Fibroblast of skin of scalp (primary cell): Measurements from ENCODE around the gene LRRN2.
A peak's percentile ranks its signal among the peaks of the same experiment; 100 is the strongest.
"Not testable (repeated sequence)": the region's sequence is repeated elsewhere in the genome, so short reads cannot be mapped to it uniquely, and the experiment has no call there.

Source experiments
- DNase-seq: peaks from one replicate; pipeline ENCODE4 v3.0.0-alpha.2; 2013

Gene LRRN2

DNA sequence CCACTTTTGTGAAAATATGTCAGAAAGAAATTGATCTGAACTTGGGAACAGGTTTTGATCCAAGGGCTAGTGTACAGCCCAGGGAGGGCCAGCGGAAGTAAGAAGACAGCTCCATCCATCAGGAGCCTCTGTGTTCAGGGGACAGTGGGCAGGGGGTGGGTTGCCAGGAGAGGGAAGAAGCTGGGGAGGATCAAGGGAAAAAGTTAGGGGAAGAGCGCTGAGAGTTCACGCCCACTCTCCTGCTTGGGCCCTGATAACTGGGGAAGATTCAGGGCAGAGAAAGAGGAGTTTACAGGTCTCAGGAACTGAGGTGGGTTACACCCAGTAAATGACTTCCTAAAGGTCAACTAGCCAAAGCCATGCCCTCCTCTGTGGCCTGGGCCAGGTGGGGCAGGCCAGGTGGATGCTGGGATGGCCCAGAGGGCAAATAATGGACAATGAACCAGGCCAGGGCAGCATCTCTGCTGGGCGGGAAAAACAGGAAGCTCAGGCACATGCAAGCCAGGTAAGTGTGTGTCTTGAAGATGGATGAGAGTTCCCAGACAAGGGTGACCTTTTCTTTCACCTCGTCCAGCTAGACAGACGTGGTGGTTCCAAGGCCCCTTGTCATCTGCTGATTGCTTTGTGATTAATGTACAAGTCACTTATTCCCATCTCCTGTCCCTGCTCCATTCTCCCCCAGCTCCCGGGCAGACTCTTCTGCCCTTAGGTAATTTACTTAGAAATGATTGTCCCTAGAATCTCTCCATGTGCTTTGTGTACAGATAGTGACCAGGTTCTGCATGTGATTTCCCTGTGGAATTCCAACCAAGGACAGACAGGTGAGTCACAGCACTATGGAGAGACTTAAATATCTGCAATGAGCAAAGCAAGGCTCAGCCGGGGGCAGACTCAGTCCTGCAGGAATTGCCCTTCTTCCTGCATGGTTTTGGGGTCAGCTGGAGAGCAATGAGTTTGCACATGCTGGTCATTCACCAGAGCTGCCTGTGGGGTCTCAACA, 112.3 kb downstream of the LRRN2 start:
- peak; percentile 7 for DNase-seq

DNA sequence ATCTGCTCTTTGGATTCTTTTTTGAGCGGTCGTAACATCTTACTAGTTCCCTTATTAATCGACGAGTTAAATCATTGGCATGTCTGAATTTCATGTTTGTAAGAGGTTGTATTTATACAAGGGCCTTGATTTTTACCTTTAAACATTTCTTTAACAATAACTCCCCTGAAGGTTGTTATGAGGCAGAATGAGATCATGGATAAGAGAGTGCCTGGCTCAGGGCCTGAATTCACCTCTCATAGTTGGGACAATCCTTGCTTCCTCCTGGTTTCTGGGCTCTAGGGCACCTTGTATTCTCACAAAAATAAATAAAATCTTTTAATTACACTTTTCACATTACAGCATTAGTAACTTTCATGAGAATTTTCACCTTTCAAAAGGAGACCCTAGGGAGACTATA, 113.9 kb downstream of the LRRN2 start:
- DNase-seq: no peak

DNA sequence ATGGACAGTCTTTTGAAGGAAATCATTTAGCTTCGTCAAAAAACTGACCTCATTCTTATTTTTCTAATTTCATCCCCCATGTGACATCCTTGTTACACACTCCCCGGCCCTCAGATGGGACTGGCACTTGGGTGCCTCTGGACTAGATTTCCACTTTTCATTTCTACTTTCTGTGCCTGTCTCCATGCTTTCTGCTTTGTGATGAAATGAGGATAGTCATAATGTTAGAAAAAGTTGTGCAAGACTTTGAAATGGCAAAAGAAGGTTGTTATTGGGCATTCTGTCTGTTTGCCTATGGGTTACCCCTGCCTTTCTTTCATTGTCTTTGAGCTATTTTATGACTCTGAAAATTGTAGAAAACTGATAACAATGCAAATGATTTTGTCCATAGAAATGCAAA, 114.4 kb downstream of the LRRN2 start:
- DNase-seq: no peak

DNA sequence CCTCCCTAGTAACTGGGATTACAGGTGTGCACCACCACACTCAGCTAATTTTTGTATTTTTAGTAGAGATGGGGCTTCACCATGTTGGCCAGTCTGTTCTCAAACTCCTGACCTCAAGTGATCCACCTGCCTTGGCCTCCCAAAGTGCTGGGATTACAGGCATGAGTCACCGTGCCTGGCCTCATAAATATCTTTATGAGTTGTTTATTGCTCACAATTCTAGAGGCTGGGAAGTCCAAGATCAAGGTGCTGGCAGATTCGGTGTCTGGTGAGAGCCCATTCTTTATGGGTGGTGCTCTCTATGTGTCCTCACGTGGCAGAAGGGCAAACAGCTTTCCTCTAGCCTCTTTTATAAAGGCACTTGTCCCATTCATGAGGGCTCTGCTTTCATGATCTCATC, 115.5 kb downstream of the LRRN2 start:
- DNase-seq: not testable (repeated sequence)

DNA sequence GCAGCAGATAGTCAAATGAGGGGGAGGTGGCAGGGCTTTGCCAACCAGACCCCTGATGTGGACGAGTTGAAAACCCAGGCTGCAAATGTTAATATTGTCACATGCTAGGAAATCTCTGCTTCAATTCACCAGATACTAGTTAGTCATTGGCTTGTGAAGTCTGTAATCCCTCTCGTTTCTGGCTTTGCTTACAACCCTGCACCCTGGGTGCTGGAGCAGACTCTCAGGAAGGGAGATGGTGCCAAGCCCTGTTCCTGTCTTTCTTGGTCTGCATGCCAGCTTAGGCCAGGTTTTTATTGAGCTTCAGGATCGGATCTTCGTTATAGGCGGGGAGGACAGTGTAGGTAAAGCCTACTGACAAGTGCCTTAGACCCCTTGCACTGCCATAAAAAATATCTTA, 116.1 kb downstream of the LRRN2 start:
- no peak for DNase-seq

DNA sequence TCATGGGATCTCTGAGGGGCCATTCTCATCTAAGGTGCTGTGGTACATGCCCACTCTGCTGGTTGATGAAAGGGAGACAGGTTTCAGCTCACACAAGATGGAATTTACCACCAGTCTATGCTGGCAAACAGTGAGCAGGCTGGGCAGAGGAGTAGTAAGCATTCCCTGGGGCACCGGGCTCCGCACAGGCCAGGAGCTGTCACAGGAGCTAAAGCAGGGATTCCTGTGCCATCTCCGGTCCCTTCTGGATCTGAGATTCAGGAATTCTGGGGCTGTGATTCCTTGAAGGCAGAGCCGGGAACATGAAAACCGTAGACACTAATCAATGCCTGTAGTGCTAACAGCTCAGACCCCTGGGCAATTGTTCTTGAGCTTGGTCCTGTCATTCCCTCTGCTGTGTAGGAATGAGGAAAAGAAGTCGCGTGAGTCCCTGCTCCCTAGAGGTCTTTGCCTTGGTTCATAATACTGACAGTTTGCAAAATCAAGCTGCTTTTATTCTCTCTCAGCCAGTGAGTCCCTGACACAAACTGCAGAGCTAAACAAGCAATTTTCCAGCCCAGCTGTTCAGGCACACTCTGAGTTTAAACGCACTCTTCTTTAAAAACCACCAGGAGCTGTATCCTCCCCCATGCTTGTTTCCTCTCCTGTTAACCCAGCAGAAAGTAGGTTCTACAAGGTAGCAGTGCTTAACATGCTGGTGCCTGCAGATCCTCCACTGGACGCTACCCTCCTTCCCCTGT, 116.8 kb downstream of the LRRN2 start:
- no peak for DNase-seq
